Fibroblast of mammary gland (primary cell): Measurements from ENCODE around the gene AGER.

ENCODE experiments used
- DNase-seq: peaks from one replicate; pipeline ENCODE4 v3.0.0-alpha.2; 2010; ENCODE audit warnings: low read depth
- H3K4me3 ChIP-seq: 2 replicates; pipeline ENCODE4 v1.5.1; 2011; ENCODE audit warnings: low read depth, mild to moderate bottlenecking, low read length, moderate library complexity; ENCODE audit not compliant: control insufficient read depth
- CTCF ChIP-seq: conservative IDR thresholded peaks from 2 replicates; pipeline ENCODE4 v1.5.1; 2011; ENCODE audit warnings: low read depth, low read length, inconsistent platforms; ENCODE audit not compliant: control insufficient read depth, insufficient read depth

The AGER gene

GRCh38 chr6:32173051-32173727 is 10.9 kb downstream of the AGER start:
- DNase-seq = no peak
- H3K4me3 ChIP-seq = no peak overlapping the region

GRCh38 chr6:32171234-32171633 is 12.8 kb downstream of the AGER start:
- no peak for DNase-seq
- TF ChIP-seq CTCF = no peak
- H3K4me3 ChIP-seq = no peak overlapping the region

More at GRCh38 chr6:32173051-32173727, 10.9 kb downstream of the AGER start:
- no peak for TF ChIP-seq CTCF

- no peak for DNase-seq
These were observed 13.8 kb downstream of the AGER start for GRCh38 chr6:32170294-32170693.

GRCh38 chr6:32168807-32169591 is 15.1 kb downstream of the AGER start:
- TF ChIP-seq CTCF = peak; percentile 1
- DNase-seq = peak; percentile 56
- H3K4me3 ChIP-seq = no peak overlapping the region

More at GRCh38 chr6:32170294-32170693, 13.8 kb downstream of the AGER start:
- H3K4me3 ChIP-seq = no peak overlapping the region
- TF ChIP-seq CTCF = no peak

- no peak for TF ChIP-seq CTCF
- no peak overlapping the region for H3K4me3 ChIP-seq
- no peak for DNase-seq
These were observed 15.7 kb downstream of the AGER start for GRCh38 chr6:32168350-32168749.

- no peak overlapping the region for H3K4me3 ChIP-seq
- TF ChIP-seq CTCF = no peak
- DNase-seq = no peak
These were observed 16.2 kb downstream of the AGER start for GRCh38 chr6:32167761-32168262.
